Stimulated activated CD8-positive, alpha-beta memory T cell treated with anti-CD3 and anti-CD28 coated beads, Interleukin-4, amount 100 ng/mL, for 4 hours (primary cell): Measurements from ENCODE around the gene SIRPD.
"Not testable (repeated sequence)": the region's sequence is repeated elsewhere in the genome, so short reads cannot be mapped to it uniquely, and the experiment has no call there.

Experiments
- DNase-seq, 2 donors: peaks; one replicate each; pipeline ENCODE4 v3.0.0-alpha.2; 2020; ENCODE audit warnings: low read depth in 2 of 2, low spot score in 1 of 2

Gene SIRPD

DNA sequence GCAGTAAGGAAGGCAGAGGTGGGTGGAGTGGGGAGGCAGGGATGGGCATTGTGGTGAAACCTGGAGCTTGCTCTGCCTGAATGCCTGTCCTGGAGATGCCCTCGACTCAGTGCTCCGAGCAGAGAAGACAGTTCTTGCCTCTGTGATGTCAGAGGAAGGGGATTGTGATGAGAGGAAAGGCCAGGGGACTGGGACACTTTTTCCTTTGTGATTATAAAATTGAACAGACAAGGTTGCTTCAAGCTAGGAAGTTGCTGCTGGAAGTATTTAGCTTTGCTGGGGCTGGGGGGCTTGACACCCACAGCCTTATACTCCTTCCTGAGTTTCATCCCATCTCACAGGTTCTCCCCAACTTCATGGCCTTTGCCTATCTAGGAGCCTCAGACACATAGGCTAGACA lies at the start of gene SIRPD:
Gene SIRPD (minus strand): TSS at position 101 of the 400 bp plus-strand sequence. CDS start 52 bp downstream, at position 49.
- DNase-seq, result no peak

DNA sequence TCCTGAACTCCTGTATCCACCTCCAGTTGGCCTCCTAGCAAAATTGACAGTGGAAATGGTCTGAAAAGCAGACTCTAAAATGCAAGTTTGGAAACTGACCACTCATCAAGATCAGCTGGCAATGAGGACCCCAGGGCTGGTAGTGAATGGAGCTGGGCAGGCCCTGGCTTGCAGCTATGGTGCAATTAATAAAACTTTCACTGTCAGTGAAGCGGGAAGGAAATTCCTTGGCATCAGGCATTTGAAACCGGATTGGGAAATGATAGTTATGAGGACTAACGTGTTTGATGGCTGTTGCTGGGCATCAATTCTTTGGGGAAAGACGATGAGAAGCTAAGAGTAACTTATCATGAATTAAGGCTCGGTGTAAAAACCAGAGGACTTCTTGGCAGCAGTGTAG lies 43.2 kb upstream of the SIRPD start:
- no peak for DNase-seq

DNA sequence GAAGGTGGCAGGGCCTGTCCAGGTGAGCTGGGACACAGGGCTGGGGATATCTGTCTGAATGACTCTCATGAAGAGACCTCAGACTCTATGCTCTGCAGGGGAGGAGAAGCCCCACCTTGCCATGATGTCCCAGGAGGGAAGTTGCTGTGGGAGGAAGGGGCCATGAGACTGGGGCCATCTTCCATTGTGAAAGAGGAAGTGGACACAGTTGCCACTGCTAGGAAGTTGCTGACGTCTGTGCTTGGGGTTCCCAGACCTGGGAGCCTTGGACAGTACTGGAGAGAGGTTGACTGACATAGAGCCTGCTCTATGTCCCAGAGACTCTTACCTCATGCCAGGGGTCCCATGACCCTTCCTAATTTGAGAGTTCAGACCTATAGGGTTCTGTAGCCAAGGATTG lies 37.8 kb upstream of the SIRPD start:
- DNase-seq, result no peak

DNA sequence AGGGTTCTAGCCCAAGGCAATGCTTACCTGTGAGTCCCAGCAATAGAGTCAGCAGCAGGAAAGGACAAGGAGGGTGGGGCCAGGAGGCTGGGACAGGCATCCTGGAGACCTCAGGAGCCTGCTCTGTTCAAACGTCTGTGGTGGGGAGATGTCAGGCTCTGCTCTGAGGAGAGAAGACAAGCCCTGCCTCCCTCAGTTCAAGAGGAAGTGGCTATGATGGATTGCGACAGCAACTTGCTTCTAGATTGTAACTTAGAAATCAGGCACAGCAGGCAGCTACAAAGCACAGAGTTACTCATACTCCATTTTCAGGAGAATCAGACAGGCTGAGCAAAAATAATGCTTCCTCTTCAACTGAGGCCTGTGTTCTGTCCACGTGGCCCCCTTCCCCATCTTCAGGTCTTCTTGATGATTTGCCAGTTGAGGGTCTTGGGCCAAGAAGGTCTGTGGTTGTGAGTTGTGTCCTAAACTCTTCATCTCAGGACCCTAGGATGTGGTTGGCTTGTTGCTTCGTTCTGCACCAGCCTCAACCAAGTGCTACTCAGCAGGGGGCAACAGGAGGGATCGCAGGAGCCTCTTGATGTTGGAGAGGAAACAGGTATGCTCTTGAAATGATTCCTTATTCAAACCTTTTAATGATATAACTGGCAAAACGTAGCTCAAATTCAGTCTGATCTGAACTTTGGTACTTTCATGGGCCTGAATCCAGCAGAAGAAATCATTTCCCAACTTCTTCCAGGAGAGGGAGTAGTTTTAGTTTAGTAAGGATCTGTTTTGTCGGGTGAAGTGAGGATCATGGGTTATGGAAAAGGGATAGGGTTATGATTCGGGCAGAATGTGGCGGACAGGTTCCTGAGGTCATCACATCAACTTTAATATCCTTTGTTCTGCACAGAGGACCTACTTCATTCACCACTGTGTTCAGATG lies 31.3 kb upstream of the SIRPD start:
- no peak for DNase-seq

DNA sequence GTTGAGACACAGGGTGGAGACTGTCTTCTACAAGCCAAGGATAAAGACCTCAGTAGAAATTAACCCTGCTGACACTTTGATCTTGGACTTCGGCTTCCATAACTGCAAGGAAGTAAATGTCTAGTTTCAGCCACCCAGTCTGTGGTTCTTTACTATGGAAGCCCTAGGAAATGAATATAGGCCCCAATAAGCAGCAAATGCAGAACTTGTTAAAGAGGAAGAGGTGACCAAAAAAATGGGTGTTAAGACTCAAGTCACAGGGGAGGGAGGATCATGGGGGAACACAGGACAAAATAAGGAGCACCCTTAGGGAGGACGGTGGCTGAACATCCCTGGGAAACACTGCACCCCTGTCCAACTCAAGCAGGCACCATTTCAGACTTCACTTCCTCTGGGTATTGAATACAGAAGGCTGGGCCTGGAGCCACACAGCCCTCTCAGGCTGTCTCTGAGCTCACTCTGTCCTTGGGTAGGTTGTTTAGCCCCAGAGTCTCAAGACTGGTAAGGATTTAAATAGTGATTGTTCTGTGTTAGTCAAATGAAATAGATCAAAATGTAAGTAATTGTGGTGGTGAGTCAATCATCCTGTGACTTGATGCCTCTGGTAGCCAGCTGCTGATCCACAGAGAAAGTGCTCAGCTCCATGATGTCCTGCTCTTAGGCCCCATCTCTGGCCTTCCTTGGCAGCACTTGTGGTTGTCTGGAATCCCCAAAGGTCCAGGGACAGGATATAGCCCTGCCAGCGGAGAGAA lies 30.5 kb upstream of the SIRPD start:
- no peak for DNase-seq

DNA sequence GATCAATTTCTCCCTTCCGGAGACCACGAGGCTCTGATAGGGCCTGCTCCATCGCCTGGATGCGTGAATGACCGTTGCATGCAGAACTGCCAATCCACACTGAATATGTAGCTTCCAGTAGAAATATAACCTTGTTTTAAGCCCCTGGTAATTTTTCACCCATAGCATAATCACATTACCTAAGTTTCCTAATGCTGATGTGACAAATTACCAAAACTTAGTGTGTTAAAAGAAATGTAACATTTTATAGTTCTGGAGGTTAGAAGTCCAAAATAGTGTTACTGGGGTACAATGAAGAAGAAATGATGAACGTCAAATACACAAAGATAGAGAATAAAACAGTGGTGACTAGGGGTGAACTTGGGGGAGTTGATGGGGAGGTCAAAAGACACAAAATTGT lies 22.0 kb upstream of the SIRPD start:
- DNase-seq, result no peak

DNA sequence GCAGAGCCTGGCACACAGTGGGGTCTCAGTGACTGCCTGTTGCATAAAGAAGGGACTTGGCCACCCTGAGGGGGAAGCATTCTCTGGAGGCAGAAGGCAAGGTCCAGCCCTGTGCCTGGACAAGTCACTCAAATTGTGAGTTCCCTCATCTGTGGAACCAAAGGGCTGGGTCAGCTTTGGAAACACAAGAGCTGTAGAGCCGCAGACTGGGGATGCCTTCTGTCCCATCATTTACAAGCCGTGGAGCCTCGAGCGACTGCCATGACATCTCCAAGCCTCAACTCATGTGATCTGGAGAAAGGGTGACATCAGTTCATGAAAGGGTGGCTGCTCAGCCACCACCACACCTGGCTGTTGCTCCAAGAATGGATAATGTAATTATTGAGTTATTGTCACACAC lies 20.4 kb upstream of the SIRPD start:
- DNase-seq, result no peak

DNA sequence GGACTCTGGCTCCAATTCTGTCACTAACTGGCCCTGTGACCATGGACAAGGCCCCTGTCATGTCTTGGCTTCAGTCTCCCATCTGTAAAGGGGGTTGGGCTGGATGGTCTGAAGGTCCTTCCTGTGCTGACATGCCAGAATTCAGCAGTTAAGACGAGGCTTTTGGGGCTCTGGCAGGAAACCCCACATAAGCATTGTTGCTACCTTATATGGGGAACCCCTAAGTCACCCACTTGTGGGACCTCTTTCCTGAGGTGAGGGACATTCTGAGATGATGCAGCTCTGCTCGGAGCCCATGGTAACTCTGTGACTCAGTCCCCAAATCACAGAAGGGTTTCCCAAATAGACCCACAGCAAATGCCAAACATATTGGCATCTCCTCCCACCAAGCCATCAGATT lies 19.8 kb upstream of the SIRPD start:
- DNase-seq, result not testable (repeated sequence)

DNA sequence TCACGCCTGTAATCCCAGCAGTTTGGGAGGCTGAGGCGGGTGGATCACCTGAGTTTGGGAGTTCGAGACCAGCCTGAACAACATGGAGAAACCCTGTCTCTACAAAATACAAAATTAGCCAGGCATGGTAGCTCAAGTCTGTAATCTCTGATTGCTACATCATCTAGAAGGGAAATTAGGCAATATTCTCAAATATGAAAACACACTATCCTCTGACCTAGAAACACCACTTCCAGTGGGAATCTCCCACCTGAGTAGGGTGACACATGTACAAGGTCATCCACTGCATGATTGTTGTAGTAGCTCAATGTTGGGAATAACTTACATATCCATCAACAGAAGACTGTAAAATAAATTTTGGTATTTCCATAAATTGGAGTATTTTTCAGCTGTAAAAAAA lies 19.1 kb upstream of the SIRPD start:
- no peak for DNase-seq

DNA sequence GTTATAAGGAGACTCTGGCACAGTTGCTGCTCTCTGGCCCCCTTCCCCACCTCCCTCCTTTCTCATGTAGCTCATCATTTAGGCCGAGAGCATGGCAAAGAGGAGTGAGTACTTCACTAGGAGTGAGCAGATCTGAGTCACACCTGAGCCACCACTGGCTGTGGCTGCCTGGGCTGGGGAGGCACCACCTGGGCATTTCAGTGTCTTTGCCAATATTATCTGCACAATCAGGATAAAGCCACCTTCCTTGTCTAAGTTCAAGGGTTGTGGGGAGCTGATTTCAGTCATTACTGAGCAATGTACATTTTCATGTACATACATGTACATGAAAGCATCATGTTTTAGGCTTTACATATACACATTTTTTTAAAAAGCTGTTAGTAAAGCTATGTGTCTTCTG lies 18.5 kb upstream of the SIRPD start:
- DNase-seq, result not testable (repeated sequence)

DNA sequence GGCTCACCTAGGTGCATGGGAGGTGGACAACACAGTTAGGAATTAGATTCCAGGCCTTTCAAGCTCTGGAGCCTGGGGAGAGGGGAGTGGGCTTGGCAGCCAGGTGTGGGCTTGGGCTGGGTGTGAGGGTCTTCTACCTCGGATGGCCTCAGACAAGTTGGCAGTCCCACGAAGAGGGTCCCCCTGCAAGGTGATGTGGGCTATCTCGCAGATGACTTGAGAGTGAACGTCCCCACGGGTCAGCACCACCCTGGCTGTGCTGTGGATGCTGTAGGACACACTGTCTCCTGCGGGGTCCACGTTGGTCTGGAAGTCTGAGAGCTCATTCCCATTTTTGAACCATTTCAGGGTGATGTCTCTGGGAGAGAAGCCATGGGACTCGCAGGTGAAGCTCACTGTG lies 14.1 kb upstream of the SIRPD start:
- not testable (repeated sequence) for DNase-seq

DNA sequence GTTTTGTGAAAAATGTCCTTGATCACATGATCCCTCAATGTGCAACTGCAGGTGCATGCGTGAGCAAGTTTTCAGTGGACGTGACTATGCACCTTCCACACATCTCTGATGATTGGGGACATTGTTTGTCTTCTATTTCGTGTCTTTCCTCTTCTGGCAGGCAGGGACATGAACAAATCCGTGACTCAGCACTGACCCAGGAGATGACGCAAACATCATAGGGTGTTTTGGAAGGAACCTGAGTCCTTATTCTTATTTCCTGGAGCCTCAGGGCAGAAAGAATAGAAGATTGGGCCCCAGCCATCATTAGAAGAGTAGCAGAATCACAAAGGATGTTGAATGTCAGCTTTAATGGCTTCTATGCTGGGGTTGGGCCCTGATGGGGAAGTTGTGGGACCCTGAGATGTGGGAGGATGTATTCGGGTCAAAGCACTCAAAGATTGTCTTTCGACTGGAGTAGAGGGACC lies 11.9 kb upstream of the SIRPD start:
- DNase-seq, result no peak

DNA sequence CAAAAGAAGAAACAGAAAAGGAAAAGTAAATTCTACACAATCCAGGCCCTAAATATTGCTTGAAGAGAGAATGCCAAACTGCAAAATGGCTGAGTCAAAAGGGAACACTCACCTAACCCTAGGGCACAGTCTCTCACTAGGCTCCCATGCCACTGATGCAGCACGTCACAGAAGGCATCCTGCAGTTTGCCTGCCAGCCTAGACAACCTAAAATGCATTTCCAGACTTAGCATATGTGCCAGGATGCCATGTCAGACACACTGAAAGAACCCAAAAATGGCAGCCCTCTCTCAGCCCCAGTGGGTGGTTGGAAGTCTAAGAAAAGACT lies 10.6 kb upstream of the SIRPD start:
- DNase-seq, result no peak

DNA sequence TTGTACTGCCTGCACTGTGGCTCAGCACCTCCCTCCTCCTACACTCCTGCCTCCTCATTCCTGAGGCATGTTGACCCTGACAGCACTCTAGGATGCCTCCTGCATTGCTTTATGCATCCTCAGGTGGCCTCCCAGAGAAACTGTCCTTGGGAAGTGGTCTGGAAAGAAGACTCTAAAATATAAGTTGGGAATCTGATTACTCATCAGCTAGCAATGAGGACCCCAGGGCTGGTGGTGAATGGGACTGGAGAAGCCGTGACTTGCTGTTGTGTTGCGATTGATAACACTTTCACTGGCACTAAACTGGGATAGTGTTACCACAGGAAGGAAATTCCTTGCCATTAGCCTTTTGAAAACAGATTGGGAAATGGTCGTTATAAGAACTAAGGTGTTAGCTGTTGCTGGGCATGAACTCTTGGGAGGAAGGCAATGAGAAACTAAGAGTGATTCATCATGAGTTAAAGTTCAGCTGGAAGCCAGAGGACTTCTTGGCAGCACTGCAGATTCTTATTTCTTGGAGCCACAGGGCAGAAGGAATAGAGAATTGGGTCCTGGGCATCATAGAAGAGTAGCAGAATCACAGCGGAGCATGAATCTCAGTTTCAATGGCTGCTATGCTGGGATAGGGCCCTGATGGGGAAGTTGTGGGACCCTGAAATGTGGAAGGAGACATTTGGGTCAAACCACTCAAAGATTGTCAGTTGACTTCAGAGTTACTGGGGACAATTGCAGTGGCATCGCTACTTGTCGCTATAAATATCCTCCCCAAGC lies 10.1 kb upstream of the SIRPD start:
- no peak for DNase-seq

DNA sequence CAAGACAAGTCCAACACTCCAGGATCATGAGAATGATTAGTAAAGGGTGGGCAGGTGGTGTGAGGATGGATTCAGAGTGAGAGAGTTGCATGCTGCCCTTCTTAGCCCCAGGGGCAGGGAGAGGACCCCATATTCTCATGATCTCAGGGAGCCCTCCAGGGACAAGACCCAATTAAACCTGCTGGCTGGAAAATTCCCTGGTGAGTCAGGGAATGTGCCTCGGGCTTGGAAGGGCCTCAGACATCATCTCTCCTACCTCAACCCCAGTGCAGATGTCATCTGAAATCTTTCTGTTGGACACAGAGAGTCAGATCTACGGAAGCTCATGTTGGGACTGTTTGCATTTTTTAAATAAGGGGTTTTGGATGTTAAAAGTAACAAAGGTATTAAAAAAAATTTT lies 9.2 kb upstream of the SIRPD start:
- no peak for DNase-seq

DNA sequence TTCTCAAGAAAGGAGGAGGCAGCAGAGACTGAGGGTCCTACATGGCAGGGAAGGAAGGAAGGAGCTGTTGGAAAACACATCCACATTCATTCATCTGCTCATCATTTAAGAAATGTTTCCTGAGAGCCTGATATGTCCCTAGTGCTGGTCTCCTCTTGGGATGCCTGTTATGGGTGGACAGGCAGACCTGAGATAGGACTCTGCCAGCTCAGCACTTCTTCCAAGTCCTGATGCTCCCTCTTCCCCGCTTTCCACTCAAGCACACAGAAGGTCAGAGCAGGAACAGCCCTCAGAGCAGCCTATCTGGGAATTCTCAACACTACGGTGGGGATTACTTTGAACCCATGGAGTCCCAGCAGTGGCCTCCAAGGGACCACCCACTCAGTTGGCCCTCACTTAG lies 8.0 kb upstream of the SIRPD start:
- no peak for DNase-seq

DNA sequence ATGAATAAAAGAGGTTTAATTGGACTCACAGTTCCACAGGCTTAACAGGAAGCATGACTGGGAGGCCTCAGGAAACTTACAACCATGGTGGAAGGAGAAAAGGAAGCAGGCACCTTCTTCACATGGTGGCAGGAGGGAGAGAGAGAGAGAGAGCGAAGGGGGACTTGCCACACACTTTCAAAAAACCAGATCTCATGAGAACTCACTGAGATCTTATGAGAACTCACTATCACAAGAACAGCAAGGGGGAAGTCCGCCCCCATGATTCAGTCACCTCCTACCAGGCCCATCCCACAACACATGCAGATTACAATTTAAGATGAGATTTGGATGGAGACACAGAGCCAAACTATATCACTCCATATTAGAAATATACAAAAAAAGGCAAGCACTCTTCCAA lies 6.1 kb upstream of the SIRPD start:
- DNase-seq, result no peak

DNA sequence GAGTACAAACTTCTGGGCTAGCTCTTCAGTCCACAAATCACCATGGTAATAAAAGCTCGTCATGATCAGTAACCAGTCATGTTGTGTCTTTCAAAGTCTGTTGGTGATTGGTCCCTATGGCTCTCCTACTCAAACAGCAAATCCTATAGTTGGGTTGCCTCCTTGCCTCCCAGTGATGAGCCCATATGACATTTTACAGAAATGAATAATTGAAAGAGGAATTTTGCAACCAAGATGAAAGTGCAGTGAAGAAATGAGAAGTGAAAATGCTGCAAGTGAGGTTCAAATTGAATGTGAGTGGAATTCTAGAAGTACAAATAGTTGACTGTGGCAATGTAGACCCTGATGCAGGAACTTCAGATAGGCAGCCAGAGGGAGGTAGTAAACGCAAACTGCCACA lies 5.1 kb upstream of the SIRPD start:
- no peak for DNase-seq

DNA sequence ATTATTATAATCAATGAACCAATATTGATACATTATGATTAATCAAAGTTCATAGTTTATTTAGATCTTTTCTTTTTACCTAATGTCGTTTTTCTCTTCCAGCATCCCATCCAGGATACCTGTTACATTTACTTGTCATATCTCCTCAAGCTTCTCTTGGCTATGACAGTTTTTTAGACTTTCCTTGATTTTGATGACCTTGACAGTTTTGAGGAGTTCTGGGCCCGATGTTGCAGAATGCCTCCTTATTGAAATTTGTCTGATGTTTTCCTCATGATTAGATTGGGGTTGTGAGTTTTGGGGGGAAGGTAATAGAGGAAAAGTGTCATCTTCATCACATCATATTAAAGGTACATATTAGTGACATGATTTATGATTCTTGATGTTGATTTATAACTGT lies 3.8 kb upstream of the SIRPD start:
- no peak for DNase-seq

DNA sequence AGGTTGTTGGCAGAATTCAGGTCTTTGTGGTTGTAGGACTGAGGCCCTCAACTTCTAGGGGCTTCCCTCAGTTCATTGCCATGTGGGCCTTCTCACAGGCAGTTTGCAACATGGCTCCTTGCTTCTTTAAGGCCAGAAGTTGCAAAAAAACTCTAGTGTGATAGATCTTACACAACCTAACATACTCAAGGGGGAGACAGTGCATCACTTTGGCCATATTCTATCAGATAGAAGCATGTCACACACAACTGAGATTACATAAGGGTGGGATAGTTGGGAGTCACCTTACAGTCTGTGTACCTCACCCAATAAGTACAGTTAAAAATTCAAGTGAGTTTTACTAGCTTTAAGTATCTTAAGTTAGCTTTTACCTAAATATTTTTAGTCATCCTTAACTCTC lies 1.6 kb downstream of the SIRPD start:
- no peak for DNase-seq

DNA sequence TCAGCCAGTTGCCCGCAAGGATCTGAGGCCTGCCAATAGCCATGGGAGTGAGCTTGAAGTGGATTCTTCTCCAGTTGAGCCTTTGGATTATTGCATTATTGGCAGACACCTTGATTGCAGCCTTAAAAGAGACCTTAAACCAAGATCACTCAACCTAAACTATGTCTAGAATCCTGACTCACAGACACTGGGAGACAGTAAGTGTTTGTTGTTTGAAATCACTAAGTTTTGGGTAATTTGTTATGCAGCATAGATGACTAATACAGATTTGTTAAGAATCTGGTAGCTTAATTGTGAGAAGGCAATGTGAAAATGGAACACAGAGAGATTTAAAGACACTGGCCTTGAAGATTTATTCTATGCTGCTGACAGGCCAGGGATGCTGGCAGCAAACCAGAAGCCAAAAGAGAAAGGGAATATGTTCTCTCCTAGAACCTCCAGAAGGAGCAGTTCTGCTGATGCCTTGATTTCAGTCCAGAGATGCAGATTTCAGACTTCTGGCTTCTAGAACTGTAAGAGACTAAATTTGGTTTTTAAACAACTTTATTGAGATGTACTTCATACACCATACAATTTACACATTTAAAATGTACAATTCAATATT lies 17.6 kb downstream of the SIRPD start:
- DNase-seq, result no peak
